AG04450 (cell line): ENCODE measurements around the gene ATG7. TPM values are rescaled to one million over a fixed set of nuclear protein-coding genes. Genes with fewer than 3 reads are reported as not detected.

Experiments
- CTCF ChIA-PET: fragments of 300-600, 350-600 bp; formaldehyde crosslinking; extraction: SDS; loops from one replicate; lab custom pipeline; 2022; ENCODE audit warnings: antibody characterized with exemption, inconsistent platforms; lab: Charles Lee
- POLR2A ChIA-PET: fragments of 350-600 bp; formaldehyde crosslinking; extraction: SDS; loops from one replicate; lab custom pipeline; 2021; ENCODE audit warnings: antibody characterized with exemption, inconsistent platforms; lab: Yijun Ruan, JAX
- DNase-seq: peaks from one replicate; pipeline ENCODE4 v3.0.0-alpha.2; 2011; ENCODE audit warnings: low read depth, low spot score
- H3K27ac ChIP-seq: one replicate; pipeline ENCODE4 v1.5.1; 2012; ENCODE audit warnings: low read depth, low read length, control low read depth
- H3K27me3 ChIP-seq: one replicate; pipeline ENCODE4 v1.6.0; 2012; ENCODE audit warnings: low read length; ENCODE audit not compliant: control insufficient read depth, insufficient read depth
- H3K4me3 ChIP-seq: 2 replicates; pipeline ENCODE4 v1.5.1; 2011; ENCODE audit warnings: mild to moderate bottlenecking, low read depth, low read length, control low read depth
- H3K9me3 ChIP-seq: 2 replicates; pipeline ENCODE4 v1.5.1; 2012; ENCODE audit warnings: low read length; ENCODE audit not compliant: control insufficient read depth, insufficient read depth
- polyA minus RNA-seq: library from RNA; depleted of rRNA, polyadenylated mRNA; stranded (reverse); fragments of >200 nt; gene quantifications from 2 replicates; pipeline ENCODE4 v1.2.3, GENCODE V29; 2011; rRNA and poly(A)+ RNA removed
- polyA plus RNA-seq: library from polyadenylated mRNA; depleted of rRNA; stranded (reverse); fragments of >200 nt; gene quantifications from 2 replicates; pipeline ENCODE4 v1.2.3, GENCODE V29; 2011; rRNA removed
- TF ChIP-seq, protein P1 (sequence below): IDR thresholded peaks from 2 replicates; pipeline ENCODE4 v1.5.1; 2011; ENCODE audit warnings: low read depth, low read length, control low read depth, inconsistent platforms

ATG7 gene, protein sequence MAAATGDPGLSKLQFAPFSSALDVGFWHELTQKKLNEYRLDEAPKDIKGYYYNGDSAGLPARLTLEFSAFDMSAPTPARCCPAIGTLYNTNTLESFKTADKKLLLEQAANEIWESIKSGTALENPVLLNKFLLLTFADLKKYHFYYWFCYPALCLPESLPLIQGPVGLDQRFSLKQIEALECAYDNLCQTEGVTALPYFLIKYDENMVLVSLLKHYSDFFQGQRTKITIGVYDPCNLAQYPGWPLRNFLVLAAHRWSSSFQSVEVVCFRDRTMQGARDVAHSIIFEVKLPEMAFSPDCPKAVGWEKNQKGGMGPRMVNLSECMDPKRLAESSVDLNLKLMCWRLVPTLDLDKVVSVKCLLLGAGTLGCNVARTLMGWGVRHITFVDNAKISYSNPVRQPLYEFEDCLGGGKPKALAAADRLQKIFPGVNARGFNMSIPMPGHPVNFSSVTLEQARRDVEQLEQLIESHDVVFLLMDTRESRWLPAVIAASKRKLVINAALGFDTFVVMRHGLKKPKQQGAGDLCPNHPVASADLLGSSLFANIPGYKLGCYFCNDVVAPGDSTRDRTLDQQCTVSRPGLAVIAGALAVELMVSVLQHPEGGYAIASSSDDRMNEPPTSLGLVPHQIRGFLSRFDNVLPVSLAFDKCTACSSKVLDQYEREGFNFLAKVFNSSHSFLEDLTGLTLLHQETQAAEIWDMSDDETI
- polyA plus RNA-seq (35.4 and 51.7 TPM in 2 replicates), polyA minus RNA-seq (79.8 and 82.2 TPM in 2 replicates)

DNA sequence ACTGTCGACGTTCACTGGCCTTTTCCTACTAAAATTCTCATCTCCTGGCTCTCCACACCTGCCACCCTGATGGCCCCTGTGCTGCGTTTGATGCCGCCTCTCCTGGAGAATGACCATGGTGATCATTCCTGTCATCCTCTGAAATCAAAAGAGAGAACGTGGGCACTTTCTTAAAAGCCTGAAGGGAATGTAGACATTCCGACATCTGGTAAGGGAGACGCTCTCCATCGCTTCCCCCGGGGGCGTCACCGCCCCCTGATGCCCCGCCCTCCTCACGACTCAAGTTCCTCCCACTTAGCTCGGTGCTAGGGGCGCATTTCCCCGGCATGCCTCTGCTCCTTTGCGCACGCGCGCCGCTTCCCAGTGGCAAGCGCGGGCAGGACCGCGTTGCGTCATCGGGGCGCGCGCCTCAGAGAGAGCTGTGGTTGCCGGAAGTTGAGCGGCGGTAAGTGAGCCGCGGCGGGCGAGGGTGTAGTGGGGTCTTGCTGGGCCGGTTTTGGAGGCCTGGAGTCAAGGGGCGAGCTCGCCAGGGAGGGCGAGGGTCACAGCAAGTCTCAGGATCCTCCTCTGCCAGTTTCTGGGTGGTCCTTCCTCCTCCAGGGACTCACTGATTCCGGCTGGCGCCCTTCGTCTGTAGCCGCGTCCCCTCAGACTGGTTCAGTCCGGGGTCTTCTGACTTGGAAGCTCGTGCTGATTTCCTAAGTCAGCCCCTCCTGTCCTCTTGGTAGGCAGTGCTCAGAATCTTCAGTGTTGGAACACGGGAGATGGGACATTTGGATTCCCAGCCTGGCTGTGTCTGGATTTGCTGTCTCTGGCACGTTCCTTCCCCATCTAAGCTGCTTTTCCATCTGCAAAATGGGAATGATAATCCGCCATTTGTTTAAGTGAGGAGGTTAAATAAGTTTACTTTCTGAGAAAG, at the start of gene ATG7:
ATG7 (plus strand) TSS at position 412 of the 919 bp plus-strand sequence. CDS start 26,299 bp downstream, outside the sequence.
- H3K9me3 ChIP-seq, result no peaks in the 10 kb centered on the region
- peak within 1 kb of the TSS; percentile 97 for H3K4me3 ChIP-seq
- peak within 1 kb of the TSS; percentile 70 for H3K27ac ChIP-seq
- TF ChIP-seq, protein P1, sequence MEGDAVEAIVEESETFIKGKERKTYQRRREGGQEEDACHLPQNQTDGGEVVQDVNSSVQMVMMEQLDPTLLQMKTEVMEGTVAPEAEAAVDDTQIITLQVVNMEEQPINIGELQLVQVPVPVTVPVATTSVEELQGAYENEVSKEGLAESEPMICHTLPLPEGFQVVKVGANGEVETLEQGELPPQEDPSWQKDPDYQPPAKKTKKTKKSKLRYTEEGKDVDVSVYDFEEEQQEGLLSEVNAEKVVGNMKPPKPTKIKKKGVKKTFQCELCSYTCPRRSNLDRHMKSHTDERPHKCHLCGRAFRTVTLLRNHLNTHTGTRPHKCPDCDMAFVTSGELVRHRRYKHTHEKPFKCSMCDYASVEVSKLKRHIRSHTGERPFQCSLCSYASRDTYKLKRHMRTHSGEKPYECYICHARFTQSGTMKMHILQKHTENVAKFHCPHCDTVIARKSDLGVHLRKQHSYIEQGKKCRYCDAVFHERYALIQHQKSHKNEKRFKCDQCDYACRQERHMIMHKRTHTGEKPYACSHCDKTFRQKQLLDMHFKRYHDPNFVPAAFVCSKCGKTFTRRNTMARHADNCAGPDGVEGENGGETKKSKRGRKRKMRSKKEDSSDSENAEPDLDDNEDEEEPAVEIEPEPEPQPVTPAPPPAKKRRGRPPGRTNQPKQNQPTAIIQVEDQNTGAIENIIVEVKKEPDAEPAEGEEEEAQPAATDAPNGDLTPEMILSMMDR, result 0 out of 2 replicates have a peak, but pooled peaks have one; percentile 6
- DNase-seq, result peak; percentile 93
- ChIA-PET CTCF (interaction anchor here (0.6 to 1.4 kb wide), 5 partner anchors 13 to 212 kb away, joined by 3 to 6 read pairs (median 3); no protein-coding TSS in a partner anchor), POLR2A (interaction anchor here (0.6 to 2.2 kb wide), 8 partner anchors 10 to 203 kb away, joined by 3 to 20 read pairs (median 8); no protein-coding TSS in a partner anchor)
- no peaks in the 10 kb centered on the region for H3K27me3 ChIP-seq

DNA sequence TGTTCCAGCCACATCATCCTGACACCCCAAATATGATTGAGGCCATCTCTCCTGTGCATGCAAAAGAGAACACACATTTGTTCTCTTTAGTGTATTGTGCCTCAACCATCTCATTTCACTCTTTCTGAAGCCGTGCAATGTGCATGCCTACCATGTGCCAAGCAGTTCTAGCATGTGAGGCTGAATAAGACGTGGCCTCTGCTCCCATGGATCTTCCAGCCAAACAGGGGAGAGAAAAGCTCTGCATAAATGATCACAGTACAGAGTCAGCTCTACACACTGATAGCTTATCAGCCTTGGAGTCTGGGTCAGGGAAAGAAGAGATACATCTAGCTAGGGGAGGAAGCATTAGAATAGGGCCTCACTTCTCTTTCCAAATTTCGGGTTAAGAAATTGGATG, 48.2 kb upstream of the ATG7 start:
- Histone ChIP-seq H3K9me3 (no peaks in the 10 kb centered on the region; the same call in 1 of the 2 replicates), H3K27me3 (no peaks in the 10 kb centered on the region), H3K4me3 (no peak overlapping the region), H3K27ac (no peak overlapping the region)
- DNase-seq, result no peak
- ChIA-PET POLR2A (no interaction called here), CTCF (interaction anchor here (2.1 kb wide), 1 partner anchor 68 kb away, joined by 7 read pairs; no protein-coding TSS in a partner anchor)
- TF ChIP-seq, protein P1, result no peak

DNA sequence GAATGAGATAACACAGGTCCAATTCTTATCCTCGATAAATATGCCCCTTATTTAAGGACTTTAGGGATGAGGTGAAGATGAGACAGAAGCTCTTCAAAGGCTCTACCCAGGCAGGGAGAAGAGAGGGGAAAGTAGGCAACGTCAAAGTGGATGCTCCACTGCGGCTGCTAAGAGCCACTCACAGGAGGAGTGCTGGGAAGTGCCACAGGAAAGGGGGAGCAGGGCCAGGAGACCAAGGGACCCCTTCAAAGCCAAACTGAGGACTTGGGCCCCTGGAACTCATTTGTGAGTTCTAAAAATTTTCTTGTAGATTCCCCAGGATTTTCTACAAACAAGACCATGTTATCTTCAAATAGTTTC, 47.3 kb upstream of the ATG7 start:
- no peaks in the 10 kb centered on the region for H3K27me3 ChIP-seq
- DNase-seq, result no peak
- H3K27ac ChIP-seq, result no peak overlapping the region
- TF ChIP-seq, protein P1, result no peak
- ChIA-PET CTCF (interaction anchor here (2.1 kb wide), 1 partner anchor 69 kb away, joined by 7 read pairs; no protein-coding TSS in a partner anchor), POLR2A (no interaction called here)
- no peaks in the 10 kb centered on the region; the same call in 1 of the 2 replicates for H3K9me3 ChIP-seq
- no peak overlapping the region for H3K4me3 ChIP-seq

DNA sequence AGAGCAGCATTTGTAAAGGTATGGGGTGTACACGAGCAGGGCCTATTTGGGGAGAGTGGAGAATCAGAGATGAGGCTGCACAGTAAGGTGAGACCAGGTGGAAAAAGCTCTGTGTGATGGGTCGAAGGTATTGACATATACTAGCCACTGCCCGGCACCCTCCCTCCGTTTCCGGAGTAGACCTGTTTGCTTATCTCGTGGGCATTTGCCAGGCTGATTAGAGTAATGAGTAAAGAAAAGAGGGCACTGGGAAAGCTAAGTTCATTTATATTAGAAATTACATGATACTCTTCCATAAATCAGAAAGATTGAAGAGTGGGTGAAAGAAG, 46.2 kb upstream of the ATG7 start:
- H3K27me3 ChIP-seq, result no peaks in the 10 kb centered on the region
- CTCF ChIA-PET, result interaction anchor here (0.8 kb wide), 1 partner anchor 71 kb away, joined by 3 read pairs; no protein-coding TSS in a partner anchor
- TF ChIP-seq, protein P1, result no peak
- no peak overlapping the region for H3K4me3 ChIP-seq
- peak overlapping the region; percentile 31 for H3K27ac ChIP-seq
- POLR2A ChIA-PET, result no interaction called here
- no peak for DNase-seq
- H3K9me3 ChIP-seq, result no peaks in the 10 kb centered on the region; the same call in 1 of the 2 replicates
